GM21723 (cell line): ENCODE results near the gene PDCD6IP.

Experiments used
- ATAC-seq: cut with Tn5 transposase; IDR thresholded peaks from one replicate; pipeline ENCODE4 v1.9.1; 2021; ENCODE audit warnings: mild to moderate bottlenecking, moderate library complexity; ENCODE audit not compliant: unreplicated experiment

PDCD6IP gene

DNA sequence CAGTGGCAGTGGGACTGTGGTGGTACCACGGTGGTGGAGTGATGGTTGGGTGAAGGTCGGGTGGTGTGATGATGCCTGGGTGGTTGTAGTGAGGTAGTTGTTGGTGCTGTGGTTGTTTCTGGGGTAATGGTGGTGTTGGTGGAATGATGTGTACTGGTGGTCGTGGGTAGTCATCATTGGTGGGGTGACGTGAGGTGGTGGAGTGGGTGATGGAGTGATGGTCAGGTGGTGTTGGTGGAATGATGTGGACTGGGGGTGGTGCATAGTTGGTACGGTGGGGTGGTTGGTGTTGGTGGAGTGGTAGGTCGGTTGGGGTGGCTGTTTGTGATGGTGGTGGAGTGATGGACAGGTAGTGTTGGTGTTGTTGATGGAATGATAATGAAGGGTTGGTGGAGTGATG, 87.1 kb downstream of the PDCD6IP start:
- no peak for ATAC-seq

DNA sequence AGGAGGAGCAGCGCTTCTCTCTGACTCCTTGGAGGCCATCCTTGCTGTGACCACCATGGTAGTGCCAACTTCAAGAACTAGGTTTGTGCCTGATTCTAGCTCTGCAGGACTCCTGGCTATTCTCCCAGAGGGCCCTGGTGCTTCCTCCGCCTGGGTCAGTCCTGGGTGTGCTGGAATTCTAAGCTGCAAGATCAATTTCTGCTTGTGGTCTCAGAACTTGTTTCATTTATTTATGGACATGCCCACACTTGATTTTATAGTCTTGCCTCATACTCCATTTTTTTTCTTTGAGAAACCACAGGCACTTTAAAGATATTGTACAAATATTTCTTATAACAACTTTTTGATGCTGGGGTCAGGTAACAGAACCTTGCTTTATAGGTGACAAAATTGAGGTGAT, 87.6 kb downstream of the PDCD6IP start:
- ATAC-seq = no peak

DNA sequence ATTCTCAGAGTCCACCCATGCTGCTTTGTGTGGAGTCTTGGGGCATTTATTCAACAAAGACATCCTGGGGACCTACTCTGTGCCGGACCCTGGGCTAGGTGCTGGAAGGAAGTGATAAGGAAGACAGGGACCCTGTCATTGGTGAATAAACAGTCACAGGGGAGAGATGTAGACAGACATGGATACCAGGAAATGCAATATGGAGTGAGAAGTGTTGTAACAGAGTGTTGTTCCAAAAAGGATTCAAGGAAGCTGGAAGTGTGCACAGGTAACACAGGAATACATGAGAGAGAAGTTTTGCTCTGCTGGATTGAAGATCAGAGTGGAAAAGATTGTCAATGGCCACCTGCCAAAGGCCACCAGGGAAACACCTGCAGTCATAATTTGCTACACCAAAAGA, 89.0 kb downstream of the PDCD6IP start:
- no peak for ATAC-seq

DNA sequence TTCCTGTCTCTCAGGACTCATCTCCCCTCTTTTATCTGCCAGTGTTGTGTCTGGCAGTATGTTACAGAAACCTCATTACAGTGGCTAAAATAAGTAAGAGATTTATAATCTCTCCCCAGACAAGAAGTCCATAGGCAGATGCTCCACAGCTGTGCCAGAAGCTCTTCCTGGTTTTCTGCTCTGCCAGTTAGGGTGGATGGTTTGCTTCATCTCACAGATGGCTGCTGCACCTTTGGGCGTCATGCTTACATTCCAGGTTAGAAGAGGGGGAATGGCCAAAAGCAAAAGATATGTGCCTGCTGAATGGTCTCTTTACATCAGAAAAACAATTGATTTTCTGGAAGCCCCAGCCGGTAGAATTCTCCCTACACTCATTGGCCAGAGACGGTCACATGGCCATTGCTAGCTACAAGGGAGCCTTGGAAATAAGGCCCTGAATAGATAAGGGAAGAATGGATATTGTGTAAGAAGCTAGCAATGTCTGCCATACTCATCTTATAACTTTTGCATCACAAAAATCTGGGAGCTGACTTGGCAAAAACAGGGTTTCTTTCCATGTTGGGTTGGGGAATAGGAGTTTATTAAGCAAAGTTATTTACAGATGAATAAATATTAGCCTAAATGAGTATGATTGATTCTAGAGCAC, 91.1 kb downstream of the PDCD6IP start:
- no peak for ATAC-seq

DNA sequence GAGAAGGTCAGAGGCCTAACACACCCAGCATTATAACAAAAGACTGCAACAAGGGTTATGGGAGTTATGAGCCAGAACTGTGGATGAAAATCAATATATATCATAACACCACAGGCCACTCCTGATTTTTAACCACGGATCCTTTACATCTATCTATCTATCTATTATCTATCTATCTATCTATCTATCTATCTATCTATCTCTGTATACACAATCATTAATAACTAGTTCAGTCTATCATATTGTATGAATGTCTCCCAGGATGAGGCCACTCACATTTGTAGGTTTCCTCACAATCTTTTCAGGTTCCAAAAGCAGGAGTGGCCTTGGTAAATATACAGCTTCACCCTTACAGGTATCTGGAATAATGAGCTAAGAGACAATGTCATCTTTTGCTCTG, 94.2 kb downstream of the PDCD6IP start:
- ATAC-seq = no peak

DNA sequence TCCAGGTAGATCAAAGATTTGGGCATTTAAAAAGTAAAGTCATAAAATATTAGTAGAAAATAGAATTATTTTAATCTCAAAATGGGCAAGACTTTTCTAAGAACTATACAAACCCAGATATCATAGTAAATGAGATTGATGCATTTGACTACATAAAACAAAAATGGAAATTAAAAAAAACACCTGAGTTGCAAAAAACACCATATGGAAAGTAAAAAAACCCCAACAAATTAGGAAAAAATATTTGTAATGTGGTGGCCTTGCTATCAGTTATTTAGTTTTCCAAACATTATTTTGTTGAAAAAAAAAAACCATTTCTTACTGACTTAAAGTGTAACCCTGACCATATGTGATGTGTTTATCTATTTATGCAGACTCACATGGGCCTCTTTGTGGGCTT, 97.2 kb downstream of the PDCD6IP start:
- ATAC-seq = no peak

DNA sequence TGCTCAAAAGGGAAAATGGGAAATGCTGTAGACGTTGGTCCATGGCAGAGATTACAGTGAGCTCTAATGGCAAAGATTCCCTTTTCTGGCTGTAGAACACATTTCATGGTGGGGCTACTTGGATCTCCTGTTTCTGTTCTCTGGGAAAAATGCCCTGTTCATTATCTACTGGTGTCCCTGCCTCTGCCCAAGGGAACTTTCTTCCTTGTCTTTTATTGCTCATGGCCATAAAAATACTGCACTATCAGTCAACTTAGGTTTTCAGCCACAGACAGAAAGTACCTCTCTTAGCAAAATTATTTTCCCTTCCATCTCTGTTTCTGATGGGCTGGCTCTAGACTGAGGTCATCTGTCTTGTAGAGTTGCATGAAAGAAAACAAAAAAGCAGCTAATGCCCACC, 98.9 kb downstream of the PDCD6IP start:
- no peak for ATAC-seq

DNA sequence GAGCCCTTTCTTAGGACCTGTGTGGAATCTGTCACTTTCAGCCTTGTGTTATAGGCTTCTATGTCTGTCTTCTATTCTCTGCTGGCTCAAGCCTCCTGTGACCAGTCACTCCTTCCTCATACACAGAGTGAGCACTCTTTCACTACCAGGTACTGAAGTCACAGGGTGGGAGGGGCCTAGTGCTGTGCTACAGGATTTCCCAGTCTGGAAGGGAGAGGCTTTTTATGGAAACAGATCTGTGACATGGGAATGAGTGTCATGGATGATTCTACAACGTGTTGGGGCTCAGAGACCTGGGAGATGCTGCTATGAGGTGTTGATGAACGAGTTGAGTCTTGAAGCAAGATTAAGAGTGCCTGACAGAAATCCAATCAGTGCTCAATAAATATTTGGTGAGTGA, 100.5 kb downstream of the PDCD6IP start:
- no peak for ATAC-seq

DNA sequence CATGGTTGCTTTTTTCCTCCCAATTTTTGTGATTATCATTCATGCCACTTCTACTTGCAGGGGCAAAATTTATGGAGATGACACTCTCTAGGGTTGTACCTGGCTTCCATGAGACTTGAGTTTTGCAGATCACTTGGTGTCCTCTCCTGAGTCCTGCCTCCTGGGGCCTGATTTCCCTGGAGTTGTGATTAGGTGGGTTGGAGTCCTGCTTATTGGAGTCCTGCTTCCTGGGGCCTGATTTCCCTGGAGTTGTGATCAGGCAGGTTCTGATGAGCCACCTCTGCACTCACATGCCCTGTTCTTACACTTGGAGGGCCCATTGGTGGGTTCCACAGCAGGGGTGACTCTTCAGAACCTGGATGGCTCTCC, 102.0 kb downstream of the PDCD6IP start:
- no peak for ATAC-seq

DNA sequence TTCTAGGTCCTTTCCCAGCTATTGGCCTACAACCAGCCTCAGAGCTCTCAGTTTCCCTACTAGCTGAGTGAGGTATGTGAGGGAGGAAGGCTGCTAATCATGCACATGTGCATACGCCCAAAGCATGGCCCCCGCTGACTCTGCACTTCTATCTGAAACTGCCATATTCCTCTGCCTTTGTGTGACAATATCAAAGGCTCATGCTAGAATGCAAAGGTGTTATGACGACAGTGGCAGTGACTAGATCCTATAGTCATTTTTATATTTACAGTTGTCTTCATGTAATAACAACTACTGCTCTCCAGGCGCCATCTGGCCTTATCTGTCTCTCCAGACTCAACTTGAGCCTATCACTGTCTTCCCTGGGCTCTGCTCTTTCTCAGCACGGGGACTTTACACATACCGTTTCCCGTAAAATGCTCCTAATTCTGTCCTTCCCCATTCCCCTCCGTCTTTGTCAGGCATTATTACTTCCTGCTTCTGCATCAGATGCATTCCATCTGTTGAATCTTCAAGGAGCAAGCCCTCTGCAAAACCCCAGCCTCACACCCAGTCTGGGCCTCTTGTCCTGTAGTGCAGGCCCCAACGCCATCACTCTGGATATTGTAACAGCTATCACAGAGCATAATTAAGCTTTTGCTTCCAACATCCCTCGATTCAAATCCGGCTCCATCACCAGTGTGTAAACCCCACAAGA, 102.5 kb downstream of the PDCD6IP start:
- ATAC-seq = no peak

DNA sequence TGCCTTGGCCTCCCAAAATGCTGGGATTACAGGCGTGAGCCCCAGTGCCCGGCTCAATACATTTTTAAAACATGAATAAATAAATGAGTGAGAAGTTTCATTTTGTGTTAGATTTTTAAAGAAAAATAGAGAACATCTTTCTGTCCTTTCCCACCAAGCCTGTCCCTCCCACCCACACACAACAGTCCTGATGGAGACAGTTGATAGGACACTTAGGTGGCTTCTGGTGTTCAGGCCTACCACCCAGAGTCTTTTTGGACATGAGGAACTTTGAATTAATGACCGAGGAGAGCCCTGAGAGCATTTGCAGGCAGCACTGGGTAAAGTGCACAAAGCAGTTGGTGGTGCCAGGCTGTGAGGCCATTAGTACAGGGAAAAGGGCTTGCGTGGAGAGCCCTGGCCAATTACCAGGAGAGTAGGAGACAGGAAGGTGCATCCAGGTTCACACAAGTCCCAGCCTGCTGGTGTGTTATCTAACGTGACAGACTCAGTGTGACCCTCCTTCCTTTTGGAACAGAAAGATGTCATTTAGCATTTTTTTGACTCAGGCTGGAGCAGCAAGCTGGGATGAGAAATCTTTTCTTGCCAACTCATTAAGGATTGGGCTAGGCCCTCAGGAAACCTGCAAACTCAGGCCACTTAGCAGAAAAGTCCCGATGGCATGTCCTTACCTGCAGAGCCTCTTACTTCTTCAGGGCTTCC, 103.6 kb downstream of the PDCD6IP start:
- ATAC-seq = no peak

DNA sequence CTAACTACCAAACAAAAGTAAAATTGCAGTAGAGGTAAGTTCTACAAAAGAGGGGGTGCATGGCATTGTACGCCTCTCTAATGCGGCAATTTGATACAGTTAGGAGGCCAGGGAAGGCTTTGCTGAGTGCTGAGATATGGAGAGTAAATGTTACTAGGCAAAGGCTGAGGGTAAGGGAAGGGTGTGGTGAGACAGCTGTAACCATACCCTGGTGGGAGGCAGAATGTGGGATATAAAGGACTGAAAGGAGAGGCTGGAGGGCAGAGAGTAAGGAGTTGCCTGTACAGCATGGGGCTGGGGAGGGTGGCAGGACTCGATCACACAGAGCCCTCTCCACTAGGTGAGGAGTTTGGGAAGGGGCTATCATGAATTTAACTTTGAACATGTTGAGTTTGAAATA, 106.3 kb downstream of the PDCD6IP start:
- no peak for ATAC-seq

DNA sequence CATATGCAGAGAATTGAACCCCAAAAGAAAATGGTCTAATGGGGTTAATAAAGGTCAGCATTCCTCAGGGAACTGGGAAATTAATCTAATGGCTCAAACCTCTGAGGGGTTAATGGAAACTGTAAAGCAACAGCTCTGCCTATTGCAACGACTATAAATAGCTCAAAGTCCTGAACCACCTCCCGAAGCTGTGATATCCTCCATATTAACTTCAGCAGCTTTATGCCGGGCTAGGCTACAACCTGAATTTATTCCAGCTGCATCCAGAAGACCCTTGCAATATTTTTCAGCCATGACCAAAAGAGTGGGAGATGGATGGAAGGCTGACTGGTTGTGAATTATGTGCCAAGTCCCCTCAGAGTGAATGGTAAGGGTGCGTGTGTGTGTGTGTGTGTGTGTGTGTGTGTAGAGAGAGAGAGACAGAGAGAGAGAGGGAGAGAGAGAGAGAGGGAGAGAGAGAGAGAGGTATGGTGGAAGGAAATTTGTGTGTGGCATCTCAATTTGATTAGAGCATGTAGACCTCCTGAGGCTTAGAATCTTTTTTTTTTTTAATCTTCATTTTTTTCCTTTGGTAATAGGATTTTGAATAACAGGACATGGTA, 109.9 kb downstream of the PDCD6IP start:
- ATAC-seq = no peak

DNA sequence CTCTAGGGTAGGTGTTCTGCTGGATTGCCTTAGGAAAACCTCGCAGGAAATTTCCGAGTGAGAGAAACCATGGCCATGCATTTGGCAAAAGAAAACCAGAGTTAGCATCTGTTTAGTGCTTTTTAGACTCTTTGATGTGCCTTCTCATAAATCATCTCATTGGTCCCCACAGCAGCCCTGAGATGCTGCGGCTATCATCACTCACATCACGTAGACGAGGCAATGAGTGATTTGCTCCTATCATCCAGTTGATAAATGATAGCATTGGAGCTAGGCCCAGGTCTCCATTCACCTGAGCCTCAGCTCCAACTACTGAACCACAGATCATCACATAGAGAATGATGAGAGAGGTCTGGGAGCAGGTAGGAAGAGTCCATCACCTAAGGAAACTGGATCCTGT, 111.1 kb downstream of the PDCD6IP start:
- ATAC-seq = no peak

DNA sequence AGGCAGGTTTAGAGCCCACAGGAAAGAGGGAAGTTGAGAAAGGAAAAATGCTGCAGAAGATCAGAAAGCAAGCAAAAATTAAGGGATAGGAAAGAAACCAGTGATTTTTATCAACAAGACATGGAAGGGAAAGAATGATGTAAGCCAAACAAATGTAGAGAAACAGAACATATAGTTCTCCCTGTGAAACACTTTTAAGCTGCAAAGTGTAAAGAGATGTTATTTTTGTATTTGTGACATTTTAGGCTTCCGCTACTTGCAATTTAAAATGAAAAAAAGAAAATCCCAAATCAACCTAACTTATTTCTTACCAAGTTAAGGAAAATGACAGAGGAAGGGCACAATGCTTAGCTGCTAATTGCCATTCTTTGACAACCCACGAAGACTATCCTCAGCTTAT, 111.6 kb downstream of the PDCD6IP start:
- ATAC-seq = no peak

DNA sequence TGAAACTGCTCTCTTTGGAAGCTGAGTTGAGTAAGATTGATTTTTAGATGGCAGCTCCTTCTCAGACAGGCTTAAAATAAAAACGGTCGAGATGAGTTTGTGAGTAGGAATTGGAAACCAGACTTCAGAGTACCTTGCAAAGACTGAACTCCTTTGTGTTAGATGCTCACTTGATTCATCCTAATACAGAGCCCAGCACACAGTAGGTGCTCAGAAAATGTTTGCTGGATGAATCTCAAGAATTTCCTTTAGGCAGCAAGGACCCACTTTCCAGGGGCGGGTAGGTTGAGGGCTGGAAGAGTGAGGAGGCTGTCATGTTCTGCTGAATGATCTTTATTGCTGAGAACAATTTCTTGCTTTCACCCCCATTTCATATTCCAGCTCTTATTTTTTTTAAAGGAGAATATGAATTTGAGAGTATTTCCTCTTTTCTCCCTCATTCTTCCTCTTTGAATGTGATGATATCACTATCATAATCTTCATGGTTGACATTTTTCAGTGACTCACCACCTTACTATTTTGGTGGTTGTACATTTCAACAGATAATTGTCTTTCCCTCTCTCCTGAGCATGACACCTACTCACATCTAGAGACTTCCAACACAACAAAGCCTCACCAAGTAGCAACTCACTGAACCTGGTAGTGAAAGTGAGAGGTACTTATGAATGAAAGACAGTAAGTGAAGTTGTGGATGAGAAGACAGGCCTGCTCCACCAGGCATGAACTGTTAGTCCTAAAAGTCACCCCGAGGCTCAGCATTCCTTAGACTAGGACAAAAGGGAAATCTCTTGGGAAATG, 113.3 kb downstream of the PDCD6IP start:
- no peak for ATAC-seq

DNA sequence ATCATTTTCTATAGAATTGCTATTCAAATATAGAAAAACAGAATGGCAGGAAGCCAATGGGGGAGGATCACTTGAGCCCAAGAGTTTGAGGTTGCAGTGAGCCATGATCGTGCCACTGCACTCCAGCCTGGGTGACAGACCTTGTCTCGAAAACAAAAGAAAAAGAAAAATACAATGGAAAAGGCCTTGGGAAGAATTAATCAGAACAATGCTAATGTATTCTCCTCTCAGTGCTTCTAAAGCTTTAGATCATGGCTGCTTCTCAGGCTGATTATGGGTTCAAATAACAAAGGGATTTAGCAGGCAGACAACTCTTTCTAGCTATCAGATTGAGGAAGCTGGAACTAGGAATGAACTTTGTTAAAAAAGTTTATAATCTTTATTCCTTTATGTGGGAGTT, 115.8 kb downstream of the PDCD6IP start:
- ATAC-seq = no peak

DNA sequence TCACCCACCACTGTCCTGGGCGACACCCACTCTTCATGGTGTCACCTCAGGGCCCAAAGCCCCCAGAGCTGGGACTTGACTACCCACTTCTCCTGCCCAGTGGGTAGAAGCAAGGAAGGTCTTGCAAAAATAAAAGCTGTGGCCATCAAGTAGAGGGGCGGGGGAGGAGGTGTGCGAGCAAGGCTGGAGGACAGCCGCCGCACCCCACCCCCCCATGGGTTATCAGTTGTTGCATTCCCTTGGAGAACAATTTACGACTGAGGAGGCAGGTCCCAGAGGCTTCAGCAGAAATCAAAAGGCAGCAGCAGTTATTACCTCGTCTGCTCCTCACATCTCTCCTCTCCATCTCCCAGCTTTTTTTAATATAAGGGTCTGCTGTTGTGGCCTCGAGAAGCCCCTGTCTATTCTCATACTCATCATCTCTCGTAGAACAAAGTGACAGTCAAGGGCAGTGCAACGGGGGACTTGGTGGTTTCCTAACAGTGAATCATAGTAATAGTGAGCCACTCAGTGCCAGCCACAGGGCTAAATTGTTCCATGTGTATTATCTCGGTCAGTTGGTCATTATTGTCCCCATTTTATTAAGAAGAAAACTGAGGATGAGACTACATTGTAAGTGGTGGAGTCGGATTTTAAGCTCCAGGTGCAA, 116.4 kb downstream of the PDCD6IP start:
- no peak for ATAC-seq

DNA sequence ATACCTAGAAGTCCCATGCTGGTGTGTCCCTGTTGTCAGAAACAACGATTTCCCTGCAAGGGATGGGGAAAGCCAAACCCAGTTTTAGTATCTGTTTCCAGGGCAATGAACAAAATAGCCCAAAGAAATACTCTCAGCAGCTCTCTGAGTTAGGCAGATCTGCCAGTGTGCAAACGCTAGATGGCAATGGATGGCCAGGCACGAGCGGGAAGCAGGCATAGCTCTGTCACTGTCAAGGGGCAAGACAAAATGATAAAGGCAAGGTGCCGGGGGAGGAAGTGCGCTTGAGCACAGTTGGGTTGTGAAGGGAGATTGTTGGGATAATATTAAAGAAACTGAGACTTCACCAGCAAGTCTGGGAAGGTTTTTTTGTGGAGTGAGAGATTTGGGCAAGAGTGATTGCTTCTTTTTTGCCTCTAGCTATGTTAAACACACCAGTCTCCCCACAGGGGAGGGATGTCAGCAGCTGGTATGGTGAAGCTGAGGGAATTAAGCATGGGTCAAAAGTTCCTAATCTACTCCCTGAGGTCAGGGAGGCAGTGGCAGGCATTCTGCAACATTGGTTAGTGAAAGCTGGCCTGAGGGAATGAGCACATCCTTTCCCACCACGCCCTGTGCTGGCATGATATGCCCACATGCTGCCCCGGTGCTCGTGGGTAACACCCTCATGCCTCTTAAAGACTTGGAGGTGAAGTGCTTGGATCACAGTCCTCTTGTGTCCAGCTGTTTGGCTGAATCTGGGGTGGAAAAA, 117.5 kb downstream of the PDCD6IP start:
- ATAC-seq = peak; percentile 75
